Measurements from ENCODE around the gene SP3.

GRCh38 chr2:173906626-173907025 lies 58.5 kb downstream of the SP3 start:
- TF ChIP-seq, protein P1, sequence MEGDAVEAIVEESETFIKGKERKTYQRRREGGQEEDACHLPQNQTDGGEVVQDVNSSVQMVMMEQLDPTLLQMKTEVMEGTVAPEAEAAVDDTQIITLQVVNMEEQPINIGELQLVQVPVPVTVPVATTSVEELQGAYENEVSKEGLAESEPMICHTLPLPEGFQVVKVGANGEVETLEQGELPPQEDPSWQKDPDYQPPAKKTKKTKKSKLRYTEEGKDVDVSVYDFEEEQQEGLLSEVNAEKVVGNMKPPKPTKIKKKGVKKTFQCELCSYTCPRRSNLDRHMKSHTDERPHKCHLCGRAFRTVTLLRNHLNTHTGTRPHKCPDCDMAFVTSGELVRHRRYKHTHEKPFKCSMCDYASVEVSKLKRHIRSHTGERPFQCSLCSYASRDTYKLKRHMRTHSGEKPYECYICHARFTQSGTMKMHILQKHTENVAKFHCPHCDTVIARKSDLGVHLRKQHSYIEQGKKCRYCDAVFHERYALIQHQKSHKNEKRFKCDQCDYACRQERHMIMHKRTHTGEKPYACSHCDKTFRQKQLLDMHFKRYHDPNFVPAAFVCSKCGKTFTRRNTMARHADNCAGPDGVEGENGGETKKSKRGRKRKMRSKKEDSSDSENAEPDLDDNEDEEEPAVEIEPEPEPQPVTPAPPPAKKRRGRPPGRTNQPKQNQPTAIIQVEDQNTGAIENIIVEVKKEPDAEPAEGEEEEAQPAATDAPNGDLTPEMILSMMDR (IDR thresholded peaks at IDR 0.05) = no peak
- TF ChIP-seq POLR2A (IDR thresholded peaks at IDR 0.05) = no peak
- no peak for TF ChIP-seq POLR2AphosphoS5 (IDR thresholded peaks at IDR 0.05)
